Stimulated activated memory B cell treated with anti-CD40 and anti-IgM and Interleukin-4, amounts not matched to agents 10 μg/mL and 1 μg/mL and 100 μg/mL, for 72 hours (primary cell): ENCODE data around the gene MAS1.

Experiments
- ATAC-seq: fragments of 150-1000 bp; cut with Tn5 transposase; 2 replicates; pipeline ENCODE4 v1.10.0; 2021
- H3K27ac Mint-ChIP-seq: one replicate; pipeline ENCODE4 v1.8.0; 2022; ENCODE audit warnings: mild to moderate bottlenecking, mixed read lengths
- H3K27me3 Mint-ChIP-seq: one replicate; pipeline ENCODE4 v1.8.0; 2022; ENCODE audit warnings: mixed read lengths
- H3K36me3 Mint-ChIP-seq: one replicate; pipeline ENCODE4 v1.8.0; 2022; ENCODE audit warnings: mixed read lengths
- H3K4me1 Mint-ChIP-seq: one replicate; pipeline ENCODE4 v1.8.0; 2022; ENCODE audit warnings: mixed read lengths
- H3K4me3 Mint-ChIP-seq: one replicate; pipeline ENCODE4 v1.8.0; 2022; ENCODE audit warnings: mild to moderate bottlenecking, moderate library complexity, mixed read lengths
- H3K9me3 Mint-ChIP-seq: one replicate; pipeline ENCODE4 v1.8.0; 2022; ENCODE audit warnings: mixed read lengths

Gene MAS1

DNA sequence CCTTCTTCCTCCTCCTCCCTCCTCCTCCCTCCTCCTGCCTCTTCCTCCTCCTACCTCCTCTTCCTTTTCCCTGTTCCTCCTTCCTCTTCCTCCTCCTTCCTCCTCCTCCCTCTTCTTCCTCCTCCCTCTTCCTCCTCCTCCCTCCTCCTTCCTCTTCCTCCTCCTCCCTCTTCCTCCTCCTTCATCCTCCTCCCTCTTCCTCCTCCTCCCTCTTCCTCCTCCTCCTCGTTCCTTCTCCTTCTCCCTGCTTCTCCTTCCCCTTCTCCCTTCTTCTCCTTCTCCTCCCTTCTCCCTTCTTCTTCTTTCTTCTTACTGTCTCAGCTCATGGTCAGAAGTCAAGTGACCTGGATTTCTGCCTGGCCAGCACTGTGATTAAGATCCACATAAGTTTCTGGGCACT, 7.7 kb downstream of the MAS1 start:
- no peak overlapping the region for H3K4me3 Mint-ChIP-seq
- peaks cover 22% of the 10 kb centered on the region for H3K27me3 Mint-ChIP-seq
- H3K27ac Mint-ChIP-seq = no peak overlapping the region
- H3K9me3 Mint-ChIP-seq = peaks cover 4% of the 10 kb centered on the region
- H3K4me1 Mint-ChIP-seq = no peaks in the 10 kb centered on the region
- H3K36me3 Mint-ChIP-seq = no peaks in the 10 kb centered on the region
- no peak for ATAC-seq

DNA sequence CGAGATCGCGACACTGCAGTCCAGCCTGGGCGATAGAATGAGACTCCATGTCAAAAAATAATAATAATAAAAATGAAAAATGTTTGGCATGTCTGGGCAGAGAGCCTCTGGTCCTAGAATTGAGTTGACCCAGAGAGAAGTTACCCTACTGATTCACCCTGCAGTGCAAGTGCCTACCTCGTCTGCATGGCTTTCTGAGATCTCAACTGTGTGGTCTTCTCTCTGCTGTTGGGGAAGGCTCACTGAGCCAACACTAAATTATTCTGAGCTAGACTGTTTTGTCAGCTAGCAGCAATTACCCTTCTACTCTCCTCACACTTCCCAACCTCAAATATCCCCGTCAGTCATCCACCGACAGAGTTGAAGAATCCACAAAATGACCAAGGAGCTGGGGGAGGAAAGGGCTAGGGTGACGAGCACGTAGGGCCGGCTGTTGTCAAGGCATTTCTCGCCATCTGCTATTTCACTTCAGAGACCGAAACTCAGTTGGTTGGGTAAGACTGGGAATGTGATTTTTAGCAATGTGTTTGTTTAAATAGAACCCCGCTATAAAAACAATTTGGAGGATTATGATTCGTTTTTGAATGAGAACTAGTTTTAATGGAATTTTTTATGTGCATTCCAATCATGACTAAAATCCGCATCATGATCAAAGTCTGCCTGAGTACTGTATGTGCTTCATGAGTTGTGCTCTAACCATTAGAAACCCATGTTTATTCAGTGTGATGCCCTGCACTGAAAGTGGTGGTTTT, 9.4 kb downstream of the MAS1 start:
- ATAC-seq = no peak
- H3K27me3 Mint-ChIP-seq = peaks cover 10% of the 10 kb centered on the region
- H3K27ac Mint-ChIP-seq = no peak overlapping the region
- H3K9me3 Mint-ChIP-seq = peaks cover 4% of the 10 kb centered on the region
- no peaks in the 10 kb centered on the region for H3K36me3 Mint-ChIP-seq
- no peaks in the 10 kb centered on the region for H3K4me1 Mint-ChIP-seq
- H3K4me3 Mint-ChIP-seq = no peak overlapping the region

DNA sequence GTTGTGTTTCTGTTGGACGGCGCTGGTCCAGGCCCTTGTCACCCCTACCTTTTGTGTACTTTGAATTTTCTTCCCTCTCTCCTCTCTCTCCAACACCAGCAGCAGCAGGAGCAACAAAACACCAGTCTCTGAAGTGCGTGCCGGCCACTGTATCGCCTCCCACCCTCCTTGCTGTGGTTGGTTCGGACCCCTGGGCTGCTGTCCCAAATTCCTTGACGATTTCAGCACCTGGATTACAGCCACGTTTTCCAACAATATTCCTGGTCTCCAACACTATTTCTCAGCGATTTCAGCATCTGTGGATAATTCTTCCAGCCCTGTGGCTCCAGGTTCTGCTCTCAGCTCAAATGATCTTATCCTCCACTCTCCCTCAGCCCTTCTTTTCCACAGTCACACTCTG, 11.8 kb downstream of the MAS1 start:
- no peak overlapping the region for H3K27ac Mint-ChIP-seq
- no peaks in the 10 kb centered on the region for H3K4me1 Mint-ChIP-seq
- peaks cover 4% of the 10 kb centered on the region for H3K9me3 Mint-ChIP-seq
- peaks cover 10% of the 10 kb centered on the region for H3K27me3 Mint-ChIP-seq
- ATAC-seq = no peak
- H3K4me3 Mint-ChIP-seq = no peak overlapping the region
- H3K36me3 Mint-ChIP-seq = no peaks in the 10 kb centered on the region

DNA sequence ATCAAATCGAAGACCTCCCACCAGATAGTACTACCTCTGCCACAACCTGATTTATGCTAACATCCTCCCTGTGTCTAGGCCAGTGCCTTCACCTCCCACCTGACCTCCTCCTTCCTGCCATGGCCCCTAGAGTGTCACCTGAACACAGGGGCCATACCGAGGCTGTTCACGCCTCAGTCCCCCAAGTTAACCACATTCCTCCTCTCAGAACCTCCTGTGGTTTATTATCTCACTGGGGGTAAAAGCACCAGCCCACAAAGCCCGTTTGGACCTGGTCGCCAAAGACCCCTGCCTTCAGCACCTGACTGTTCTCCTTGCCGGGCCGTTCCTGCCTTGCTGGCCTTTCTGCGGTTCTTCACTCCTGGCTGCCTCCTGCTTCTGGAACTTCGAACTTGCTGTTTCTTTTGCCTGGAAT, 13.7 kb downstream of the MAS1 start:
- H3K36me3 Mint-ChIP-seq = no peaks in the 10 kb centered on the region
- H3K4me3 Mint-ChIP-seq = no peak overlapping the region
- peak; percentile 80 for ATAC-seq
- no peaks in the 10 kb centered on the region for H3K27me3 Mint-ChIP-seq
- no peaks in the 10 kb centered on the region for H3K4me1 Mint-ChIP-seq
- no peaks in the 10 kb centered on the region for H3K9me3 Mint-ChIP-seq
- H3K27ac Mint-ChIP-seq = no peak overlapping the region

- Mint-ChIP-seq H3K27me3 (peaks cover 16% of the 10 kb centered on the region), H3K4me1 (no peaks in the 10 kb centered on the region), H3K4me3 (no peak overlapping the region), H3K36me3 (no peaks in the 10 kb centered on the region), H3K9me3 (peaks cover 11% of the 10 kb centered on the region), H3K27ac (no peak overlapping the region)
- no peak for ATAC-seq
Measured at GRCh38 chr6:159906400-159906799, 15.6 kb downstream of the MAS1 start.

DNA sequence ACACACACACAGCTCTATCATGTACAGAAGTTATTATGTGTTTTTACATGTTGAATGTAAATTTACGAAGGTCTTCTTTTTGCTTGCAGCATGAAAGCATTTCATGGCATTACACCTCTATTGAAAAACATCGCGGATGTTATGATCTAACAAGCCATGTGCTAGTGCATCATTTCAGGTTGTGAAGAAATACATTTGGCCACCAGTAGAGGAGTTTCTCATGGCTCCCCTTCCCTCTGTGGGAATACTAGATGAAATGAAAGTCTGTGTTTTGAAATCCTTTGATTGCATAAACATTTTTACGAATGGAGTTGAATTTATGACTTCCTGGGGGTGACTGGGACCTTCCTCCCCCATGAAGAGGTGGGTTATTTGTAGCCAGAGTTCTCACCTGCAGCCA, 17.7 kb downstream of the MAS1 start:
- no peak overlapping the region for H3K4me3 Mint-ChIP-seq
- H3K4me1 Mint-ChIP-seq = no peaks in the 10 kb centered on the region
- no peaks in the 10 kb centered on the region for H3K36me3 Mint-ChIP-seq
- no peak for ATAC-seq
- H3K27ac Mint-ChIP-seq = no peak overlapping the region
- peaks cover 11% of the 10 kb centered on the region for H3K9me3 Mint-ChIP-seq
- H3K27me3 Mint-ChIP-seq = peaks cover 37% of the 10 kb centered on the region

- peaks cover 2% of the 10 kb centered on the region for H3K4me1 Mint-ChIP-seq
- peaks cover 41% of the 10 kb centered on the region for H3K27me3 Mint-ChIP-seq
- ATAC-seq = no peak
- H3K9me3 Mint-ChIP-seq = peaks cover 11% of the 10 kb centered on the region
- no peak overlapping the region for H3K27ac Mint-ChIP-seq
- no peaks in the 10 kb centered on the region for H3K36me3 Mint-ChIP-seq
- H3K4me3 Mint-ChIP-seq = no peak overlapping the region
Measured at GRCh38 chr6:159908979-159909378, 18.2 kb downstream of the MAS1 start.

DNA sequence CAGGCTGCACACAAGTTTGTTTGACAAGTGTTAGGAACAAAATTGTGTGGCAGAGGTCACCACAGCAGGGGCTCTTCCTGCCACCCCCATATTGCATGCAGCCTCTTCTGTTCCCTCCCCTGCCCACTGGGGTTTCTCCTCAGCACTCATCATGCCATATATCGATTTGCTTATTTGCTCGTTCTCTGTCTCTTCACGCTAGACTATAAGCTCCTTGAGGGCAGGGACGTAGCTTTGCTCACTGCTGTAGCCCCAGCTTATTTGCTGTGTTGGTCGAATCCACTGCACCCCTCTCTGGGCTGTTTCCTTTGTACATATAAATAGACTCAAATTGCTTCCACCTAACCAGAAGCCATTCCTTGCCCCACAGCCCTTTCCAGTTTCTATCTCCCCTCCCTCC, 19.6 kb downstream of the MAS1 start:
- peaks cover 55% of the 10 kb centered on the region for H3K27me3 Mint-ChIP-seq
- no peak for ATAC-seq
- peaks cover 11% of the 10 kb centered on the region for H3K9me3 Mint-ChIP-seq
- H3K4me3 Mint-ChIP-seq = no peak overlapping the region
- no peak overlapping the region for H3K27ac Mint-ChIP-seq
- H3K36me3 Mint-ChIP-seq = no peaks in the 10 kb centered on the region
- peaks cover 7% of the 10 kb centered on the region for H3K4me1 Mint-ChIP-seq

DNA sequence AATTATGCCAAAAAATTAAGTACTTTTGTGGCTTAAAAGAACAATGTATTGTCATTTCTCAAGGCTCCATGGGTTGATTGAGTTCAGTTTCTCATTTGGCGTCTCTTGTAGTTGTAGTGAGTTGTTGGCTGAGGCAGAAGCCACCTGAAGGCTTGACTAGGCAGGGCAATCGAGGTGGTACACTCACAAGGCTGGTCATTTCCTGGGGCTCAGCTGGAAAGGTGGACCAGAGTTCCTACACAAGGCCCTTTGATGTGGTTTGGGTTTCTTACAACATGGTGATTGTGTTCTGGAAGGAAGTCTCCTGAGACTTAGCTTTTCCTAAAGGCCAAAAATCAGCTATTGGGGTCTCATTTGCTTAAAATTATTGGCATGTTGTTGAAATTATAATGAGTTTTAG, 22.6 kb downstream of the MAS1 start:
- H3K36me3 Mint-ChIP-seq = no peaks in the 10 kb centered on the region
- H3K27me3 Mint-ChIP-seq = peaks cover 61% of the 10 kb centered on the region
- peaks cover 11% of the 10 kb centered on the region for H3K9me3 Mint-ChIP-seq
- H3K27ac Mint-ChIP-seq = no peak overlapping the region
- no peak for ATAC-seq
- H3K4me1 Mint-ChIP-seq = peaks cover 7% of the 10 kb centered on the region
- no peak overlapping the region for H3K4me3 Mint-ChIP-seq

DNA sequence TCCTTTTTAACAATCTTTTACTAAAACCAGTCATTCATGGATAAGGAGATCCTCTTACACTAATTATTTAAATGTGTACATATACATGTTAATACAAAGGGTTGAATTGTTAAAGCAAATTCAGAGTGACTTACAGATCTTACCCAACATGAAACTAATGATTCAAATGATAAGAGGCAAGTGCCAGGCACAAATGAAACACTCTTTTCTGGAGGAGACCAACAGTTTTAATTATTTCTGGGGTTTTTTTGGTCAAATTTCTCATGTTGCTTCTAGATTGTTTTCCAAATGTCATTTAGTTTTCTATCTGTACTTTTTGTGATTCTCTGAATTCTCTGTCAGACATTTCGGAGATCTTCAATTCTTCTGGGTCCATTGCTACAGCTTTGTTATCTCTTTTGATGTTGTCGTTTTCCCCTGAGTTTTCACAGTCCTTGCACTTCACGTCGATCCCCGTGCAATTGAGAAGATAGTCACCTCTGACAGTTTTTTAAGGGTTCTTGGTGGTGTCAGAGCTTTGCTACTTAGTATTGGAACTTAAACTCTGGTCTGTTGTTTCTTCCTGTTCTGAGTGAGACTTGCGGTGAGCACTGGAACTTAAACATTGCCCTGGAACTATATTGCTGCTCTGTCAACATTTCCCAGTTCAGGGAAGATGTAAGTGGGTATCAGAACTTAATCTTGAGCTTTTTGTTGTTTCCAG, 23.2 kb downstream of the MAS1 start:
- Mint-ChIP-seq H3K27ac (no peak overlapping the region), H3K4me3 (no peak overlapping the region), H3K27me3 (peaks cover 61% of the 10 kb centered on the region), H3K4me1 (peaks cover 7% of the 10 kb centered on the region), H3K36me3 (no peaks in the 10 kb centered on the region), H3K9me3 (peaks cover 11% of the 10 kb centered on the region)
- ATAC-seq = peak; percentile 54

- Mint-ChIP-seq H3K4me1 (peaks cover 7% of the 10 kb centered on the region), H3K36me3 (no peaks in the 10 kb centered on the region), H3K4me3 (no peak overlapping the region), H3K27me3 (peaks cover 66% of the 10 kb centered on the region), H3K27ac (no peak overlapping the region), H3K9me3 (peaks cover 11% of the 10 kb centered on the region)
- ATAC-seq = no peak
Measured at GRCh38 chr6:159914565-159914923, 23.8 kb downstream of the MAS1 start.

DNA sequence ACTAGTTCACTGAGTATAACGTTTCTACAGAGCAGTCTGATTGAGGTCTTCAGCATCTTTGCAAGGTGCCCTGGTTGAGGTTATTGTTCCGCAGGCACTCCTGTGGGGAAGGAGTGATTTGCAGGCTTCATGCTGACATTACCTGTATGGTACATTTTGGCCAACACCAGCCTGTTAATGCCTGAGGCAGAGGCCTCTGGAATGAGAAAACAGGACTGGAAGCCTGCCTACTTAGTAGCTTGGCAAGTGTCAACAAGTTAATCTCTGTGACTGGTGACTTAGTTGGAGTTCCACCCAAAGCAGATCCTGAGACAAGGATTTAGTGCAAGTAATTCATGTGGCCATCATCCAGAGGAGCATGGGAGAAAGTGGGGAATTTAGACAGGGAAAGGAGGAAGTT, 24.6 kb downstream of the MAS1 start:
- H3K27ac Mint-ChIP-seq = no peak overlapping the region
- peaks cover 6% of the 10 kb centered on the region for H3K9me3 Mint-ChIP-seq
- no peak for ATAC-seq
- H3K4me3 Mint-ChIP-seq = no peak overlapping the region
- peaks cover 7% of the 10 kb centered on the region for H3K4me1 Mint-ChIP-seq
- peaks cover 68% of the 10 kb centered on the region for H3K27me3 Mint-ChIP-seq
- H3K36me3 Mint-ChIP-seq = no peaks in the 10 kb centered on the region

DNA sequence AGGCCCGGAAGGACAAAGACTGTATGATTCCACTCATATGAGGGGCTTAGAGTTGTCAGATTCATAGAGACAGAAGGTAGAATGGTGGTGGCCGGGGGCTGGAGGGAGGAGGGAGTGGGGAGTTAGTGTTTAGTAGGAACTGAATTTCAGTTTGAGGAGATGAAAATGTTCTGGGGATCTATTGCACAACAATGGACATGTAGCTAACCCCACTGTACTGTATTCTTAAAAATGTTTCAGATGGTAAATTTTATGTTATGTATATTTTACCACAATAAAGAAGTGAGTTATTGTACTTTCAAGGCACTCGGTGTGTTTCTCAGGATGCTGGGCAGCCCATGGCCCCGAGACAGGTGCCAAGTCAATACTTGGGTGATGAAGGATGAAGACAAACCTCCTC, 25.4 kb downstream of the MAS1 start:
- Mint-ChIP-seq H3K9me3 (peaks cover 2% of the 10 kb centered on the region), H3K27ac (no peak overlapping the region)

DNA sequence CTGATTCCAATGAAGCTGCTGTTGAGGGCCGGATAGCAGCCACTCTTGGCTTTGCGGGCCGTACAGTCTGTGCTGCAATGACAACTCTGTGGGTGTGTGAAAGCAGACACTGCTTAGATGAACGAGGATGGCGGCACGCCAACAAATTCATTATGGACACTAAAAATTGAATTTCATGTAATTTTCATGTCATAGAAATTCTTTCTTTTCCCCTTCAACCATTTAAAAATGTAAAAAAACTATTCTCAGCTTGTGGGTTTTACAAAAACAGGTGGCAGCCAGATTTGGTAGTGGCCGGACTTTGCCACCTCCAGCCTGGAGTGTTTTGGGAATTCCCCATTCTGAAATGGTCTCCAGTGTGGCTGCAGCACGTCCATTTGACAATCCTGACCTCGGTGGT, 26.0 kb downstream of the MAS1 start:
- Mint-ChIP-seq H3K27me3 (peaks cover 68% of the 10 kb centered on the region), H3K4me1 (peaks cover 7% of the 10 kb centered on the region), H3K27ac (no peak overlapping the region), H3K9me3 (peaks cover 6% of the 10 kb centered on the region), H3K36me3 (peaks cover 6% of the 10 kb centered on the region), H3K4me3 (no peak overlapping the region)
- ATAC-seq = no peak

More for the DNA sequence above, 25.4 kb downstream of the MAS1 start:
- H3K4me3 Mint-ChIP-seq = no peak overlapping the region
- no peak for ATAC-seq
- peaks cover 2% of the 10 kb centered on the region for H3K36me3 Mint-ChIP-seq
- peaks cover 7% of the 10 kb centered on the region for H3K4me1 Mint-ChIP-seq
- H3K27me3 Mint-ChIP-seq = peaks cover 68% of the 10 kb centered on the region

GRCh38 chr6:159919011-159919511, 28.3 kb downstream of the MAS1 start:
- Mint-ChIP-seq H3K36me3 (peaks cover 6% of the 10 kb centered on the region), H3K4me3 (no peak overlapping the region), H3K4me1 (peaks cover 4% of the 10 kb centered on the region), H3K9me3 (peaks cover 10% of the 10 kb centered on the region), H3K27me3 (peaks cover 59% of the 10 kb centered on the region), H3K27ac (no peak overlapping the region)
- ATAC-seq = no peak

- no peak overlapping the region for H3K4me3 Mint-ChIP-seq
- peaks cover 6% of the 10 kb centered on the region for H3K36me3 Mint-ChIP-seq
- peaks cover 59% of the 10 kb centered on the region for H3K27me3 Mint-ChIP-seq
- no peak for ATAC-seq
- no peak overlapping the region for H3K27ac Mint-ChIP-seq
- no peaks in the 10 kb centered on the region for H3K4me1 Mint-ChIP-seq
- H3K9me3 Mint-ChIP-seq = peaks cover 16% of the 10 kb centered on the region
Measured at GRCh38 chr6:159919800-159920199, 29.0 kb downstream of the MAS1 start.
